Ectodermal cell (in vitro differentiated cells): ENCODE measurements around the gene ZKSCAN5.
"Not testable (repeated sequence)": the region's sequence is repeated elsewhere in the genome, so short reads cannot be mapped to it uniquely, and the experiment has no call there.

Experiments used
- H3K27ac ChIP-seq: 2 replicates; pipeline ENCODE4 v1.7.0; 2013; ENCODE audit warnings: mild to moderate bottlenecking, low read depth, low read length; ENCODE audit not compliant: insufficient read depth, poor library complexity, severe bottlenecking
- H3K27me3 ChIP-seq: 2 replicates; pipeline ENCODE4 v1.7.0; 2013; ENCODE audit warnings: mild to moderate bottlenecking, low read length; ENCODE audit not compliant: insufficient read depth, control insufficient read depth, poor library complexity, severe bottlenecking
- H3K36me3 ChIP-seq: one replicate; pipeline ENCODE4 v1.7.0; 2013; ENCODE audit warnings: low read length; ENCODE audit not compliant: control insufficient read depth, insufficient read depth
- H3K4me1 ChIP-seq: one replicate; pipeline ENCODE4 v1.7.0; 2013; ENCODE audit warnings: low read length; ENCODE audit not compliant: control insufficient read depth, insufficient read depth
- H3K4me3 ChIP-seq: 2 replicates; pipeline ENCODE4 v1.7.0; 2013; ENCODE audit warnings: low read depth, low read length, control low read depth; ENCODE audit not compliant: insufficient read depth
- H3K9me3 ChIP-seq: 2 replicates; pipeline ENCODE4 v1.7.0; 2013; ENCODE audit warnings: mild to moderate bottlenecking, low read length, moderate library complexity; ENCODE audit not compliant: control insufficient read depth
- WGBS, 2 experiments: methylation state at CpG; one replicate each; pipeline ENCODE4 v1.1.7; 2013; ENCODE audit warnings: missing lambda C conversion rate in 2 of 2; 5-methylcytosine and 5-hydroxymethylcytosine counted together

ZKSCAN5 gene

DNA sequence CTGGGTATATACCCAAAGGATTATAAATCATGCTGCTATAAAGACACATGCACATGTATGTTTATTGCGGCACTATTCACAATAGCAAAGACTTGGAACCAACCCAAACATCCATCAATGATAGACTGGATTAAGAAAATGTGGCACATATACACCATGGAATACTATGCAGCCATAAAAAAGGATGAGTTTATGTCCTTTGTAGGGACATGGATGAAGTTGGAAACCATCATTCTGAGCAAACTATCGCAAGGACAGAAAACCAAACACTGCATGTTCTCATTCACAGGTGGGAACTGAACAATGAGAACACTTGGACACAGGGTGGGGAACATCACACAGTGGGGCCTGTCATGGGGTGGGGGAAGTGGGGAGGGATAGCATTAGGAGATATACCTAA is 45.1 kb downstream of the ZKSCAN5 start:
- WGBS, 2 experiments: 83 to 100% methylated on average over 1 of the region's 2 CpGs
- H3K27ac ChIP-seq, H3K27me3 ChIP-seq, H3K4me3 ChIP-seq, H3K4me1 ChIP-seq, H3K9me3 ChIP-seq: not testable (repeated sequence)
- H3K36me3 ChIP-seq: peaks cover 23% of the 10 kb centered on the region

DNA sequence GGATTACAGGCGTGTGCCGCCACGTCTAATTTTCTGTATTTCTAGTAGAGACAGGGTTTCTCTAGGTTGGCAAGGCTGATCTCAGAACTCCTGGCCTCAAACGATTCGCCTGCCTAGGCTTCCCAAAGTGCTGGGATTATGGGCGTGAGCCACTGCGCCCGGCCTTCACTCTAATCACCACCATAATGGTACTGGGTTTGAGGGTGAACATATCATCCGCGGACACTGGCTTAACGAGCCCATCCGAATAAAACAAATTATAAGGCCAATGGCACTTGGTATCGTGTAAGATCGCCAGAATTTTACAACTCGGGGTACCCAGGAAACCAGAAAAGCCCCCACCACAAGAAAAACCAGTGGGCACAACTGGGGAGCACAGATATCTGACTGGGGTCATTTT is 46.9 kb downstream of the ZKSCAN5 start:
- H3K27ac ChIP-seq: no peak overlapping the region
- WGBS, 2 experiments: 23 to 24% methylated on average over 15 of the region's 15 CpGs
- no peaks in the 10 kb centered on the region for H3K4me1 ChIP-seq

DNA sequence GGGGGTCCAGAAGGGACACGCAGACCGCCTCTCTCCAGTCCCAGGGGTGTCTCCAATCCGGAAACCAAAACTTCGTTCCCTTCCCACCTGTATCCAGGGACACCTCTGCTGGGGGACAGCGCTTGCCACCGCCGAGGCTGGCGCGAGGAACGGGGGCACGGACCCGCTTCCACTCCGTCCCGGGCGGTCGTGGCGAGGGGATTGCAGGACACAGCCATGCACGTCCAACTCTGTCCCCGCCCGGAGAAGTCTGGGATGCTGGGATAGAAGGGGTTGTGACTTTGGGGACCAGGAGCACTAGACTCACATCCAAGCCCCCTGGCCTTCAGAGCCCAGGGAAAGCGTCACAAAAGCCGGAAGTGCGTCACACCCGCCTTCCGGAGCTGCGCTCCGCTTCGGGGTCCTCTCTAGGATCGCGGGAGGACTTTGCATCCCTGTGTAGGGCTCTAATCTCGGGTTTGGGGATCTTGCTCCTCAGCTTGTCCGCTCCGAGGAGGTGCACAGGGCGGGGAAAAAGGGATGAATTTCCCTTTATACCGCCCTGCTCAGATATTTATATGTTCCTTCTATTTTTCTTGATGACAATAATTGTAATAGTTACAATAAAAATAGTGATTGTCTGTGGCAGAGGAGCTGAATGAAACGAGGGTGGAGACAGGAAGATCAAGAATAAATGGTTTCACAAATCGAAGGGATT is 47.5 kb downstream of the ZKSCAN5 start, which contains the start of gene FAM200A:
Gene FAM200A, minus strand, starts transcription at position 348 of the 697 bp plus-strand sequence. CDS start 3,707 bp downstream, outside the sequence.
- H3K9me3 ChIP-seq: no peaks in the 10 kb centered on the region
- 2 to 3% methylated on average over 36 of the region's 37 CpGs for WGBS, 2 experiments
- H3K4me3 ChIP-seq: peak within 1 kb of the TSS; percentile 68
- H3K27ac ChIP-seq: no peak within 1 kb of the TSS
- peaks cover 16% of the 10 kb centered on the region for H3K36me3 ChIP-seq
- H3K27me3 ChIP-seq: no peaks in the 10 kb centered on the region
- H3K4me1 ChIP-seq: peaks cover 2% of the 10 kb centered on the region

More for the DNA sequence above, 46.9 kb downstream of the ZKSCAN5 start:
- Histone ChIP-seq H3K4me3 (peak overlapping the region; percentile 68), H3K27me3 (no peaks in the 10 kb centered on the region), H3K36me3 (peaks cover 22% of the 10 kb centered on the region), H3K9me3 (no peaks in the 10 kb centered on the region)

DNA sequence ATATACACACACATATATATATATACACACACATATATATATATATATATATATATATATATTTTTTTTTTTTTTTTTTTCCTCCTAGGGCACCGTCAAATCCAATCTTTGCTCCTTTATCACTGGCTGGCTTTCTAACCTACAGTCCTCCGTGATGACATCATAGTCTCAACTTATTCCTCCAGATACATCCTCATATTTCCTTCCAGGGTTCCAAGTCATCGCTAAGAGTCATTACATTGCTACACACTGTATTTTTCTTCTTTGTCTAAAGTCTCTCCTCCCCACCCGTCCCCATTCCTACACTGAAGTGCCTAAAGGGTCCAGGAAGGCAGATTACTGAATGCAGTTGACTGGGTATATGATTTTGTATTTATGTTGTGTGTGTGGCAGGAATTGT is 48.6 kb downstream of the ZKSCAN5 start:
- no peaks in the 10 kb centered on the region for H3K9me3 ChIP-seq
- no peaks in the 10 kb centered on the region for H3K27me3 ChIP-seq
- H3K4me3 ChIP-seq: no peak overlapping the region
- peaks cover 7% of the 10 kb centered on the region for H3K36me3 ChIP-seq
- no peak overlapping the region for H3K27ac ChIP-seq
- H3K4me1 ChIP-seq: peaks cover 8% of the 10 kb centered on the region
- WGBS, 2 experiments: 95 to 98% methylated on average over 4 of the region's 4 CpGs

DNA sequence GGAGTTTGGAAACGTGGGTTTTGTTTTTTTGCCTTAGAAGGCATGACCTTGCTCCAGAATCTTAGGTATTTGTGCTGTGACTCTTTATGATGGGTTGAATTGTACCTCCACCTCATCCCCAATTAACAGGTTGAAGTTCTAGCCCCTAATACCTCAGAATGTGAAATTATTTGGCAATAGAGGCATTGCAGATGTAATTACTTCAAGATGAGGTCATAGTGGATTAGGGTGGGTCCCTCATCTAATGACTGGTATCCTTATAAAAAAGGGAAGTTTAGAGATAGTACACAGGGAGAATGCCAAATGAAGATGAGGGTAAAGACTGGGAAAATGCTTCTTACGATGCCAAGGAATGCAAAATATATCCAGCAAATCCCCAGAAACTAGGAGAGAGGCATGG is 50.5 kb downstream of the ZKSCAN5 start:
- Histone ChIP-seq H3K36me3 (no peaks in the 10 kb centered on the region), H3K9me3 (no peaks in the 10 kb centered on the region), H3K4me3 (no peak overlapping the region), H3K27me3 (no peaks in the 10 kb centered on the region), H3K4me1 (peaks cover 8% of the 10 kb centered on the region), H3K27ac (no peak overlapping the region)
- WGBS, 2 experiments: 91 to 97% methylated on average over 2 of the region's 2 CpGs

DNA sequence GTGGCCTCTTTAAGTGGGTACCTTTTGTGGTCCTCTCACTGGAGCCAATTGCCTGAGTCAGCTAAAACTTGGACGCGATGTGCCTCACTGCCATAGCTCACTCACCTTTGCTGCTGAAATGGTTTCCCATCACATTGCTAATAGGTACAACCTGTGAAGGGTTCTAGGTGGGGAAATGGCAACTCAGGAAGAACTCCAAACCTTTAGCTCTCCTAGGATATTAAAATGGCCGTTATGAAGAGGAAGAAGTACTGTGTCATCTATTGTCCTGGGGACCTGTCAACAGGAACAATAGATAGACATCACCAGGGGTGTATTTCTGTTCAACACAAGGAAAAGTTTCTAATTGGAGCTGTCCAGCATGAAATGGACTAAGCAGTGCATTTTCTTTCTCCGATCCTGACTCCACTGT is 52.7 kb downstream of the ZKSCAN5 start:
- Histone ChIP-seq H3K27me3 (no peaks in the 10 kb centered on the region), H3K4me3 (peak overlapping the region; percentile 99), H3K27ac (no peak overlapping the region), H3K4me1 (peaks cover 8% of the 10 kb centered on the region), H3K36me3 (peaks cover 17% of the 10 kb centered on the region), H3K9me3 (no peaks in the 10 kb centered on the region)
- 91 to 96% methylated on average over 4 of the region's 4 CpGs for WGBS, 2 experiments

DNA sequence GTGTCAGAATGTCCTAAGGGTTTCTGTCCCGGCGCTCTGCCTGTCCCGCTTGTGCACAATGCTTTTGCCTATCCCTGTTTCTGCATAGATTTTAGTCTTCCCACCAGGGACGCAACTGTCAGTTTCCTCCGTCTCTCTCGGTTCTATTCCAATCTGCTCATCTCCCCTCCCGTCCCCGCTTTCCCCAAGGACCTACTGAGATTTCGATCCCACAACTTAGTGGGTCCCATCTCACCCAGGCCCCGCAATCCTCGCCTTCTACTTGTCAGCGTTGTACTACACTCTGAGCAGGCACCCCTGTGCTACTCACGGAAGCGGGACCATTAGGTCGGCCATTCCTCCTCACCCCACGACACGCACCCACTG is 53.5 kb downstream of the ZKSCAN5 start:
- H3K36me3 ChIP-seq: peaks cover 24% of the 10 kb centered on the region
- peak overlapping the region; percentile 86 for H3K27ac ChIP-seq
- peak overlapping the region; percentile 99 for H3K4me3 ChIP-seq
- H3K4me1 ChIP-seq: peaks cover 8% of the 10 kb centered on the region
- WGBS, 2 experiments: 2% methylated on average over 17 of the region's 17 CpGs
- H3K27me3 ChIP-seq: no peaks in the 10 kb centered on the region
- no peaks in the 10 kb centered on the region for H3K9me3 ChIP-seq

DNA sequence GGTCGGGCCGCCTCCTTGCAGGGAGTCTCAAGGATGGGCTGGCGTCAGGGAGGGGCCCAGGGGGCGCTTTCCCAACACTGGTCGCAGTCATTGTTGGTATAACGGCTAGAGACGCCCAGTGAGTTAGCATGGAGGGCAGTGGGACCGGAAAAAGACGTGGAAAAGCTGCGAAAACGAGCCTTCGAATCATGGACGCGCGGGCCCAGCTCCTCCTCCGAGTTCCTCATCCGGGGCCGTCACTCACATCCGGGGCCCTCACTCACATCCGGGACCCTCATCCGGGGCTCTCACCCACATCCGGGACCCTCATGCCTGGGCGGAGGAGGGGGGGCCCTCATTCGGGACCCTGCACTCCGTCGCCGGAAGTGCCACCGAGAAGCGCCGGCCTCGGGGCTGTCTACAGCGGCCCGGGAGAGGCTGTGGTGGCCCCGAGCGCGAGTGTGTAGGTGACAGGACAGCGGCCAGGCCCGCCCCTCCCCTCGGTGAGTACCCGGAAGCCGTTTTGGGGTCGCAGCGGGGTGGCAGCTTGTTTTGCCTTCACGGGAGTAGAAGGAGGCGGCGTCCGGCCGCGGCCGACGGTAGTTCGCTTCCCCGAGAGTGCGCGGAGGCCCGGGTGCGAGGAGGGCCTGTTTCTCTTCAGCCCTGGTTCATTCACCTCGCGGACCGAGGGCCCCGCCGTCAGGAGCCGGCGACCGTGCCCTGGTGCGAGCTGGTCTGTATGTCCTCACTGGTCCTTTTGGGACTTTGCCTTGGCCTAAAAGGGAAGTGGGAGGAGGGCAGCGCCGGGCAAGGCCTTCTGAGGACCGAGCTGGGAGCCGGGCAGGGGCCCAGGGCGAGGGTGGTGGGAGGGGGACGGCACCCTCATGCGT is 54.1 kb downstream of the ZKSCAN5 start, which contains the start of gene ZNF655:
Gene ZNF655, plus strand, starts transcription at position 337 of the 869 bp plus-strand sequence. CDS start 1,918 bp downstream, outside the sequence.
- H3K4me1 ChIP-seq: peaks cover 8% of the 10 kb centered on the region
- peak within 1 kb of the TSS; percentile 99 for H3K4me3 ChIP-seq
- H3K27me3 ChIP-seq: no peaks in the 10 kb centered on the region
- peaks cover 25% of the 10 kb centered on the region for H3K36me3 ChIP-seq
- peak within 1 kb of the TSS; percentile 86 for H3K27ac ChIP-seq
- H3K9me3 ChIP-seq: no peaks in the 10 kb centered on the region
- WGBS, 2 experiments: 0% methylated on average over 73 of the region's 73 CpGs

DNA sequence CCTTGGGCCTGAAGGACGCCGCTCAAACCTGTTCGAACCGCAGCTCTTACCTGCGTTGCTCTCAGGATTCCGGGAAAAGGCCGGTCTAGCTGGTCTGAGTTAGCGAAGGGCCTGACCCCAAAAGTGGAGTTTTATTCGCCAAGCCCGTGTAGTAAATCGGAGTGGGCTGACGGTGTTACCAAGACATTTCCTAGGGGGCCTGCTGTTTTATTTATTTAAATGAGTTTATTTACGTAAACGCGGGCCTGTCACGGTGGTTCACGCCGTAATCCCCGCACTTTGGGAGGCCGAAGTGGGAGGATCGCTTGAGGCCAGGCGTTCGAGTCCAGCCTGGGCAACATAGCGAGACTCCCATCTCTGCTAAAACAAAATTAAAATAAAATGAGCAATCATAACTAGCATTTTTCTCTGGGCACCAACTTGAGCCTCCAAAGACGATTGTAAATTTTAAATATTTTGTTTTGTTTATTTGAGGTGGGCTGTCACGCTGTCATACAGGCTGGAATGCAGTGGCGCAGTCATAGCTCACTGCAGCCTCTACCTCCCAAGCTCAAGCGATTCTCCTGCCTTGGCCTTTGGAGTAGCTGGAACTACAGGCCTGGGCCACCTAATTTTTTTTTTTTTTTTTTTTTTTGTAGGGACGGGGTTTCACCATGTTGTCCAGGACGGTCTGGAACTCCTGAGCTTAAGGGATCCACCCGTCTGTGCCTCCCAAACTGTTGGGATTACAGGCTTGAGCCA is 54.9 kb downstream of the ZKSCAN5 start:
- Histone ChIP-seq H3K4me1 (peaks cover 8% of the 10 kb centered on the region), H3K27ac (peak overlapping the region; percentile 86), H3K9me3 (no peaks in the 10 kb centered on the region), H3K27me3 (no peaks in the 10 kb centered on the region), H3K4me3 (peak overlapping the region; percentile 99), H3K36me3 (peaks cover 29% of the 10 kb centered on the region)
- 28 to 30% methylated on average over 31 of the region's 31 CpGs for WGBS, 2 experiments
